Kidney epithelial cell (primary cell): ENCODE data around the gene PIK3AP1. TPM values are rescaled to one million over a fixed set of nuclear protein-coding genes. Genes with fewer than 3 reads are reported as not detected.
A peak's percentile ranks its signal among the peaks of the same experiment; 100 is the strongest.

Experiments
- DNase-seq: peaks from one replicate; pipeline ENCODE4 v3.0.0-alpha.2; 2010; ENCODE audit warnings: low read depth
- H3K27me3 ChIP-seq: 2 replicates; pipeline ENCODE4 v1.6.0; 2011; ENCODE audit warnings: low read length; ENCODE audit not compliant: control insufficient read depth, insufficient read depth
- H3K36me3 ChIP-seq: 2 replicates; pipeline ENCODE4 v1.5.1; 2011; ENCODE audit warnings: low read length; ENCODE audit not compliant: control insufficient read depth, insufficient read depth
- H3K4me3 ChIP-seq: 2 replicates; pipeline ENCODE4 v1.5.1; 2011; ENCODE audit warnings: low read depth, mild to moderate bottlenecking, control low read depth, low read length
- CTCF ChIP-seq: IDR thresholded peaks from 2 replicates; pipeline ENCODE4 v1.5.1; 2011; ENCODE audit warnings: mild to moderate bottlenecking, moderate library complexity, low read length, control low read depth, inconsistent platforms; ENCODE audit not compliant: insufficient read depth, poor library complexity, severe bottlenecking
- total RNA-seq: library from RNA; depleted of rRNA; stranded (reverse); fragments of >200 nt; gene quantifications from 2 replicates; pipeline ENCODE4 v1.2.3, GENCODE V29; 2015

PIK3AP1 gene
- total RNA-seq, 1 donor from 2014 or later, result 8.9 TPM

- H3K27me3 ChIP-seq, result no peaks in the 10 kb centered on the region
- no peak overlapping the region for H3K4me3 ChIP-seq
- no peak for TF ChIP-seq CTCF
- H3K36me3 ChIP-seq, result no peaks in the 10 kb centered on the region
- no peak for DNase-seq
Observed at GRCh38 chr10:96714746-96715255, 5.5 kb downstream of the PIK3AP1 start.

- Histone ChIP-seq H3K4me3 (no peak overlapping the region), H3K36me3 (no peaks in the 10 kb centered on the region), H3K27me3 (no peaks in the 10 kb centered on the region)
- TF ChIP-seq CTCF, result no peak
- DNase-seq, result peak; percentile 7
Observed at GRCh38 chr10:96714031-96714590, 6.2 kb downstream of the PIK3AP1 start.

- no peaks in the 10 kb centered on the region for H3K36me3 ChIP-seq
- TF ChIP-seq CTCF, result no peak
- no peaks in the 10 kb centered on the region for H3K27me3 ChIP-seq
- no peak for DNase-seq
- no peak overlapping the region for H3K4me3 ChIP-seq
Observed at GRCh38 chr10:96712662-96713271, 7.5 kb downstream of the PIK3AP1 start.

- no peak for DNase-seq
- no peak overlapping the region for H3K4me3 ChIP-seq
- no peaks in the 10 kb centered on the region for H3K36me3 ChIP-seq
- no peaks in the 10 kb centered on the region for H3K27me3 ChIP-seq
- TF ChIP-seq CTCF, result no peak
Observed at GRCh38 chr10:96711048-96711728, 9.1 kb downstream of the PIK3AP1 start.

GRCh38 chr10:96709525-96709924 lies 10.8 kb downstream of the PIK3AP1 start:
- Histone ChIP-seq H3K4me3 (no peak overlapping the region), H3K27me3 (no peaks in the 10 kb centered on the region), H3K36me3 (no peaks in the 10 kb centered on the region)
- no peak for TF ChIP-seq CTCF
- no peak for DNase-seq
